SK-N-SH (cell line): Measurements from ENCODE around the gene TMEM87A. TPM values are rescaled to one million over a fixed set of nuclear protein-coding genes. Genes with fewer than 3 reads are reported as not detected.

Experiments used
- CTCF ChIA-PET: fragments of 300-600, 350-600 bp; formaldehyde crosslinking; extraction: SDS; loops from one replicate; lab custom pipeline; 2021; lab: Yijun Ruan, JAX
- POLR2A ChIA-PET: fragments of 350-600 bp; sonication (Branson Sonifier 250); formaldehyde crosslinking; extraction: SDS; loops from one replicate; lab custom pipeline; 2020; ENCODE audit warnings: antibody characterized with exemption, inconsistent platforms; lab: Yijun Ruan, JAX
- DNase-seq: peaks from one replicate; pipeline ENCODE4 v3.0.0; 2012
- H2AFZ ChIP-seq: fragments of 200-600 bp; sonication (generic); 2 replicates; pipeline ENCODE4 v1.8.1; 2016; ENCODE audit warnings: antibody characterized with exemption, mild to moderate bottlenecking, low read depth
- H3F3A ChIP-seq: fragments of 200-600 bp; sonication (generic); replicated peaks from 2 replicates; pipeline ENCODE3; 2016; ENCODE audit warnings: antibody characterized with exemption, mild to moderate bottlenecking; ENCODE audit not compliant: insufficient read depth
- H3K27ac ChIP-seq, 2 experiments: fragments of 200-500 bp in 1 of 2; fragments of 200-600 bp in 1 of 2; sonication (Bioruptor generic) in 1 of 2; sonication (generic), shearing (Covaris generic) in 1 of 2; 2 replicates each; pipeline versions ENCODE4 v1.5.1 to v1.6.1; 2014 to 2016; ENCODE audit warnings: low read depth in 2 of 2, inconsistent platforms in 1 of 2, low read length in 1 of 2, mild to moderate bottlenecking in 1 of 2, mixed read lengths in 1 of 2
- H3K27me3 ChIP-seq: fragments of 200-600 bp; sonication (generic), shearing (Covaris generic); 2 replicates; pipeline ENCODE4 v1.6.1; 2016; ENCODE audit warnings: mixed run types; ENCODE audit not compliant: insufficient read depth
- H3K36me3 ChIP-seq, 2 experiments: fragments of 200-500 bp in 1 of 2; fragments of 200-600 bp in 1 of 2; sonication (Bioruptor generic) in 1 of 2; sonication (generic) in 1 of 2; replicated peaks in 1 of 2; 2 replicates each; pipeline versions ENCODE3 to v1.5.1; 2014 to 2016; ENCODE audit warnings: low read length in 1 of 2, mild to moderate bottlenecking in 1 of 2; ENCODE audit not compliant: insufficient read depth in 2 of 2, control insufficient read depth in 1 of 2
- H3K4me1 ChIP-seq, 2 experiments: fragments of 200-500 bp in 1 of 2; fragments of 200-600 bp in 1 of 2; sonication (Bioruptor generic) in 1 of 2; sonication (generic), shearing (Covaris generic) in 1 of 2; 2 replicates each; pipeline versions ENCODE4 v1.5.1 to v1.6.1; 2014 to 2016; ENCODE audit warnings: low read depth in 1 of 2, low read length in 1 of 2, mixed run types in 1 of 2; ENCODE audit not compliant: insufficient read depth in 2 of 2, control insufficient read depth in 1 of 2
- H3K4me2 ChIP-seq: fragments of 200-600 bp; sonication (generic), shearing (Covaris generic); 2 replicates; pipeline ENCODE4 v1.6.1; 2017; ENCODE audit warnings: mixed run types
- H3K4me3 ChIP-seq, 2 experiments: fragments of 200-500 bp in 1 of 2; fragments of 200-600 bp in 1 of 2; sonication (Bioruptor generic) in 1 of 2; sonication (generic), shearing (Covaris generic) in 1 of 2; 2 replicates each; pipeline versions ENCODE4 v1.5.1 to v1.8.1; 2014 to 2016; ENCODE audit warnings: low read depth in 2 of 2, inconsistent platforms in 1 of 2, low read length in 1 of 2, mild to moderate bottlenecking in 1 of 2, mixed read lengths in 1 of 2, moderate library complexity in 1 of 2
- H3K79me2 ChIP-seq: fragments of 200-600 bp; sonication (generic); 2 replicates; pipeline ENCODE4 v1.8.1; 2017; ENCODE audit warnings: mild to moderate bottlenecking; ENCODE audit not compliant: insufficient read depth
- H3K9ac ChIP-seq: fragments of 200-600 bp; sonication (generic); 2 replicates; pipeline ENCODE4 v1.6.1; 2017; ENCODE audit warnings: mixed run types
- H3K9me2 ChIP-seq: fragments of 200-600 bp; sonication (generic); 2 replicates; pipeline ENCODE4 v1.6.1; 2017; ENCODE audit warnings: mixed run types
- H3K9me3 ChIP-seq: fragments of 200-600 bp; sonication (generic); 2 replicates; pipeline ENCODE4 v1.6.1; 2017; ENCODE audit warnings: mixed run types, mild to moderate bottlenecking, moderate library complexity
- H4K20me1 ChIP-seq: fragments of 200-600 bp; sonication (generic); 2 replicates; pipeline ENCODE4 v1.6.1; 2017; ENCODE audit warnings: mild to moderate bottlenecking, mixed run types; ENCODE audit not compliant: insufficient read depth
- CTCF ChIP-seq: fragments of 200-600 bp; sonication (generic); IDR thresholded peaks from 2 replicates; pipeline ENCODE4 v1.6.1; 2017; ENCODE audit warnings: antibody characterized with exemption, mild to moderate bottlenecking, moderate library complexity
- FOSL2 ChIP-seq: IDR thresholded peaks from 2 replicates; pipeline ENCODE4 v1.4.0; 2012; ENCODE audit warnings: low read depth, mild to moderate bottlenecking, moderate library complexity, borderline replicate concordance
- FOXJ3 ChIP-seq: sonication (generic); formaldehyde crosslinking; IDR thresholded peaks from 2 replicates; pipeline ENCODE4 v1.5.1; 2020; ENCODE audit warnings: mild to moderate bottlenecking, missing genetic modification reagents
- GABPA ChIP-seq: IDR thresholded peaks from 2 replicates; pipeline ENCODE4 v1.4.0; 2012; ENCODE audit warnings: low read depth, mild to moderate bottlenecking
- GATA2 ChIP-seq: sonication (generic); formaldehyde crosslinking; IDR thresholded peaks from 2 replicates; pipeline ENCODE4 v1.5.0; 2020; ENCODE audit warnings: mild to moderate bottlenecking, missing genetic modification reagents
- MXI1 ChIP-seq: IDR thresholded peaks from 2 replicates; pipeline ENCODE4 v1.6.1; 2012; ENCODE audit warnings: mild to moderate bottlenecking, low read depth, low read length, improper control_type of control experiment
- NFIC ChIP-seq: IDR thresholded peaks from 2 replicates; pipeline ENCODE4 v1.4.0; 2012; ENCODE audit warnings: borderline replicate concordance
- PBX3 ChIP-seq: IDR thresholded peaks from 2 replicates; pipeline ENCODE4; 2012
- RFX5 ChIP-seq: IDR thresholded peaks from 2 replicates; pipeline ENCODE4 v1.6.1; 2012; ENCODE audit warnings: mild to moderate bottlenecking, improper control_type of control experiment, low read length
- RXRA ChIP-seq: IDR thresholded peaks from 2 replicates; pipeline ENCODE4 v1.4.0; 2012; ENCODE audit warnings: low read depth, mild to moderate bottlenecking, borderline replicate concordance
- SIN3A ChIP-seq: IDR thresholded peaks from 2 replicates; pipeline ENCODE4 v1.6.1; 2012; ENCODE audit warnings: low read depth, mild to moderate bottlenecking, low read length, moderate library complexity, borderline replicate concordance
- USF1 ChIP-seq: IDR thresholded peaks from 2 replicates; pipeline ENCODE4 v1.4.0; 2012; ENCODE audit warnings: low read depth, borderline replicate concordance
- USF2 ChIP-seq: fragments of 150-350 bp; IDR thresholded peaks from 2 replicates; pipeline ENCODE4 v1.6.1; 2017; ENCODE audit warnings: antibody characterized with exemption, low read length, low read depth, borderline replicate concordance
- YY1 ChIP-seq: IDR thresholded peaks from 2 replicates; pipeline ENCODE4 v1.4.0; 2012; ENCODE audit warnings: low read depth, mild to moderate bottlenecking
- WGBS: methylation state at CpG from one replicate; pipeline ENCODE4 v1.1.6; 2017; ENCODE audit warnings: low lambda C conversion rate; 5-methylcytosine and 5-hydroxymethylcytosine counted together
- polyA plus RNA-seq, 3 experiments: library from polyadenylated mRNA; depleted of rRNA; stranded (reverse); fragments of >200 nt; gene quantifications; 2 replicates each; pipeline ENCODE4 v1.2.3, GENCODE V29; 2012
- TF ChIP-seq, protein P1 (sequence below): IDR thresholded peaks from 2 replicates; pipeline ENCODE4 v1.6.1; 2012; ENCODE audit warnings: mild to moderate bottlenecking, low read depth, low read length, moderate library complexity

The TMEM87A gene
- polyA plus RNA-seq, 1 of the 3 experiments (the other 2 are of a cell fraction), result 20.8 TPM

GRCh38 chr15:42214600-42214999, 58.6 kb downstream of the TMEM87A start:
- POLR2A ChIA-PET, result no interaction called here
- no peak overlapping the region for H2AFZ ChIP-seq
- no peak overlapping the region for H3K4me3 ChIP-seq
- H4K20me1 ChIP-seq, result no peaks in the 10 kb centered on the region
- no peak overlapping the region for H3K9ac ChIP-seq
- TF ChIP-seq SIN3A, result no peak
- TF ChIP-seq MXI1, result no peak
- no peak for TF ChIP-seq RXRA
- TF ChIP-seq FOXJ3 (CRISPR knock-in tag), result no peak
- TF ChIP-seq YY1, result no peak
- no peak for TF ChIP-seq GATA2 (CRISPR knock-in tag)
- TF ChIP-seq NFIC, result no peak
- no peak for TF ChIP-seq GABPA
- TF ChIP-seq PBX3, result no peak
- TF ChIP-seq, protein P1, sequence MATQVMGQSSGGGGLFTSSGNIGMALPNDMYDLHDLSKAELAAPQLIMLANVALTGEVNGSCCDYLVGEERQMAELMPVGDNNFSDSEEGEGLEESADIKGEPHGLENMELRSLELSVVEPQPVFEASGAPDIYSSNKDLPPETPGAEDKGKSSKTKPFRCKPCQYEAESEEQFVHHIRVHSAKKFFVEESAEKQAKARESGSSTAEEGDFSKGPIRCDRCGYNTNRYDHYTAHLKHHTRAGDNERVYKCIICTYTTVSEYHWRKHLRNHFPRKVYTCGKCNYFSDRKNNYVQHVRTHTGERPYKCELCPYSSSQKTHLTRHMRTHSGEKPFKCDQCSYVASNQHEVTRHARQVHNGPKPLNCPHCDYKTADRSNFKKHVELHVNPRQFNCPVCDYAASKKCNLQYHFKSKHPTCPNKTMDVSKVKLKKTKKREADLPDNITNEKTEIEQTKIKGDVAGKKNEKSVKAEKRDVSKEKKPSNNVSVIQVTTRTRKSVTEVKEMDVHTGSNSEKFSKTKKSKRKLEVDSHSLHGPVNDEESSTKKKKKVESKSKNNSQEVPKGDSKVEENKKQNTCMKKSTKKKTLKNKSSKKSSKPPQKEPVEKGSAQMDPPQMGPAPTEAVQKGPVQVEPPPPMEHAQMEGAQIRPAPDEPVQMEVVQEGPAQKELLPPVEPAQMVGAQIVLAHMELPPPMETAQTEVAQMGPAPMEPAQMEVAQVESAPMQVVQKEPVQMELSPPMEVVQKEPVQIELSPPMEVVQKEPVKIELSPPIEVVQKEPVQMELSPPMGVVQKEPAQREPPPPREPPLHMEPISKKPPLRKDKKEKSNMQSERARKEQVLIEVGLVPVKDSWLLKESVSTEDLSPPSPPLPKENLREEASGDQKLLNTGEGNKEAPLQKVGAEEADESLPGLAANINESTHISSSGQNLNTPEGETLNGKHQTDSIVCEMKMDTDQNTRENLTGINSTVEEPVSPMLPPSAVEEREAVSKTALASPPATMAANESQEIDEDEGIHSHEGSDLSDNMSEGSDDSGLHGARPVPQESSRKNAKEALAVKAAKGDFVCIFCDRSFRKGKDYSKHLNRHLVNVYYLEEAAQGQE, result no peak
- no peak for TF ChIP-seq USF2
- TF ChIP-seq, all 33 proteins: peak for 0
- H3K79me2 ChIP-seq, result peaks cover 10% of the 10 kb centered on the region; the same call in 1 of the 2 replicates
- no peak for DNase-seq
- no peaks in the 10 kb centered on the region for H3K4me1 ChIP-seq
- CTCF ChIA-PET, result no interaction called here
- 95% methylated on average over 1 of the region's 1 CpG for WGBS
- no peaks in the 10 kb centered on the region for H3K9me2 ChIP-seq
- H3F3A ChIP-seq, result peaks cover 15% of the 10 kb centered on the region
- H3K9me3 ChIP-seq, result no peaks in the 10 kb centered on the region
- H3K4me2 ChIP-seq, result no peak overlapping the region
- H3K27ac ChIP-seq, result no peak overlapping the region
- no peaks in the 10 kb centered on the region for H3K27me3 ChIP-seq
- peaks cover 76 to 77% of the 10 kb centered on the region in 2 experiments for H3K36me3 ChIP-seq

DNA sequence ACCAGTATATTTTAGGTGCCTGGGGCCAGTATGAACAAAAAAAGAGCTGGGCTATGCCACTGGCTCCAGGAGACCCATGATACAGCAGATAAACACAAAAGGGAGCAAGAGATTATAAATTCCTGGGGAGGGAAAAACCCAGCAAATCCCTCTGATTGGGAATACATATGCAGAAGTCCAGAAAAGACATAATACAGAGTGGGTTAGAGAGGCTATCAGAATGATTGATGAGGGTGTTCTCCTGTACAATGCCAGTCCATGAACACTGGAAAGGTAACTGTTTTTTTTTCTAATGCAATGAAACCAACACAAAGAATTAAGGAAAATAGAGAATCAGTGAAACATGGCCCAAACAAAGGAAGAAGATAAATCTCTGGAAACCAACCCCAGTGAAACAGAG, 59.7 kb downstream of the TMEM87A start:
- no peak for TF ChIP-seq CTCF
- no peak for TF ChIP-seq USF1
- no peak for TF ChIP-seq GABPA
- no peak for TF ChIP-seq RFX5
- no peak for TF ChIP-seq FOSL2
- no peak for TF ChIP-seq MXI1
- TF ChIP-seq, protein P1, result no peak
- peaks cover 0 to 2% of the 10 kb centered on the region in 2 experiments; a peak in 2 of 4 replicates for H3K4me1 ChIP-seq
- H3K4me3 ChIP-seq, result no peak overlapping the region
- CTCF ChIA-PET, result no interaction called here
- H3K9me3 ChIP-seq, result no peaks in the 10 kb centered on the region
- H3F3A ChIP-seq, result peaks cover 26% of the 10 kb centered on the region
- H3K79me2 ChIP-seq, result peaks cover 10% of the 10 kb centered on the region; the same call in 1 of the 2 replicates
- H4K20me1 ChIP-seq, result no peaks in the 10 kb centered on the region
- H2AFZ ChIP-seq, result no peak overlapping the region
- H3K27me3 ChIP-seq, result no peaks in the 10 kb centered on the region
- H3K27ac ChIP-seq, result no peak overlapping the region
- POLR2A ChIA-PET, result no interaction called here
- no peak overlapping the region for H3K9ac ChIP-seq
- DNase-seq, result no peak
- no peaks in the 10 kb centered on the region for H3K9me2 ChIP-seq
- H3K4me2 ChIP-seq, result no peak overlapping the region
- H3K36me3 ChIP-seq, result peaks cover 72 to 74% of the 10 kb centered on the region in 2 experiments
